NCI-H146 (cell line): ENCODE results near the gene PPM1M.

Source experiments
- DNase-seq: peaks from one replicate; lab custom pipeline; 2025; lab: John Stamatoyannopoulos, UW

The PPM1M gene

GRCh38 chr3:52230889-52231499 lies 14.6 kb upstream of the PPM1M start:
- DNase-seq = no peak

GRCh38 chr3:52231502-52232278 lies 13.9 kb upstream of the PPM1M start:
- peak; percentile 43 for DNase-seq

- no peak for DNase-seq
These were observed 13.1 kb upstream of the PPM1M start for GRCh38 chr3:52232279-52233107.

- no peak for DNase-seq
These were observed 12.4 kb upstream of the PPM1M start for GRCh38 chr3:52233108-52233591.

- no peak for DNase-seq
These were observed 11.6 kb upstream of the PPM1M start for GRCh38 chr3:52233968-52234367.

- no peak for DNase-seq
These were observed 10.8 kb upstream of the PPM1M start for GRCh38 chr3:52234516-52235447.

- no peak for DNase-seq
These were observed 9.1 kb upstream of the PPM1M start for GRCh38 chr3:52236424-52236886.

GRCh38 chr3:52237006-52237656 lies 8.4 kb upstream of the PPM1M start:
- DNase-seq = no peak

- no peak for DNase-seq
These were observed 7.8 kb upstream of the PPM1M start for GRCh38 chr3:52237657-52238172.

GRCh38 chr3:52238193-52238760 lies 7.3 kb upstream of the PPM1M start:
- DNase-seq = no peak

GRCh38 chr3:52238761-52239701 lies 6.5 kb upstream of the PPM1M start, which contains the start of gene TWF2:
TSS of gene TWF2 (minus strand) at chr3:52239158. CDS start at chr3:52239016, 142 bp downstream.
- peak; percentile 74 for DNase-seq

GRCh38 chr3:52240059-52240885 lies 5.3 kb upstream of the PPM1M start:
- peak; percentile 72 for DNase-seq

- peak; percentile 51 for DNase-seq
These were observed 4.6 kb upstream of the PPM1M start for GRCh38 chr3:52240886-52241370.

- no peak for DNase-seq
These were observed 3.5 kb upstream of the PPM1M start for GRCh38 chr3:52242039-52242438.

- DNase-seq = no peak
These were observed 1.5 kb upstream of the PPM1M start for GRCh38 chr3:52243791-52244628.

- no peak for DNase-seq
These were observed 683 bp downstream of the PPM1M start for GRCh38 chr3:52246264-52246620.
